B cell (primary cell): ENCODE results near the gene DUT. TPM values are rescaled to one million over a fixed set of nuclear protein-coding genes. Genes with fewer than 3 reads are reported as not detected.

Source experiments
- ATAC-seq: fragments of 200-7000 bp; cut with Tn5 transposase; one replicate; pipeline ENCODE4 v1.10.0; 2021; ENCODE audit warnings: low read depth, mild to moderate bottlenecking, moderate number of reproducible peaks, moderate library complexity
- CTCF ChIA-PET: fragments of 350-600 bp; sonication (Branson Sonifier 250); formaldehyde crosslinking; loops from one replicate; lab custom pipeline; 2021; ENCODE audit warnings: antibody characterized with exemption, inconsistent platforms; lab: Charles Lee
- POLR2A ChIA-PET: fragments of 350-600 bp; sonication (Branson Sonifier 250); formaldehyde crosslinking; loops from one replicate; lab custom pipeline; 2021; ENCODE audit warnings: antibody characterized with exemption; lab: Charles Lee
- DNase-seq: peaks from one replicate; pipeline ENCODE4 v3.0.0; 2013
- H2AFZ ChIP-seq: 2 replicates; pipeline ENCODE4 v1.6.1; 2012; ENCODE audit warnings: mild to moderate bottlenecking, low read depth, low read length; ENCODE audit not compliant: insufficient read depth, poor library complexity, severe bottlenecking
- H3K27ac ChIP-seq, 2 donors: 1 replicate in 1 of 2; 2 replicates in 1 of 2; pipeline ENCODE4 v1.5.1; 2012 to 2013; ENCODE audit warnings: low read length in 2 of 2, mild to moderate bottlenecking in 2 of 2, moderate library complexity in 1 of 2
- H3K27me3 ChIP-seq, 4 experiments: fragments of 200-600 bp in 1 of 4; sonication (generic) in 1 of 4; replicated peaks in 1 of 4; 1 replicate in 2 of 4; 2 replicates in 2 of 4; pipeline versions ENCODE4 v1.6.1 to v1.7.0; 2013 to 2016; ENCODE audit warnings: low read length in 3 of 4, mild to moderate bottlenecking in 2 of 4, mixed read lengths in 1 of 4, moderate library complexity in 1 of 4; ENCODE audit not compliant: insufficient read depth in 4 of 4, control insufficient read depth in 3 of 4; ENCODE audit errors: control extremely low read depth in 1 of 4
- H3K36me3 ChIP-seq, 2 experiments: replicated peaks in 1 of 2; 1 replicate in 1 of 2; 2 replicates in 1 of 2; pipeline versions ENCODE4 v1.6.1 to v1.7.1; 2013; ENCODE audit warnings: low read length in 1 of 2; ENCODE audit not compliant: insufficient read depth in 2 of 2, control insufficient read depth in 1 of 2; ENCODE audit errors: control extremely low read depth in 1 of 2, extremely low read depth in 1 of 2
- H3K4me1 ChIP-seq, 2 donors: fragments of 200-600 bp in 1 of 2; sonication (generic) in 1 of 2; 1 replicate in 1 of 2; 2 replicates in 1 of 2; pipeline versions ENCODE4 v1.5.1 to v1.6.1; 2013 to 2017; ENCODE audit warnings: low read length in 2 of 2; ENCODE audit not compliant: control insufficient read depth in 2 of 2, insufficient read depth in 2 of 2
- H3K4me2 ChIP-seq: replicated peaks from 2 replicates; pipeline ENCODE3; 2012; ENCODE audit warnings: mild to moderate bottlenecking, low read depth, low read length; ENCODE audit not compliant: poor library complexity, severe bottlenecking
- H3K4me3 ChIP-seq, 5 experiments: fragments of 200-600 bp in 1 of 5; sonication (generic) in 1 of 5; 1 replicate in 3 of 5; 2 replicates in 2 of 5; pipeline versions ENCODE4 v1.5.1 to v1.7.0; 2011 to 2016; ENCODE audit warnings: low read length in 4 of 5, mild to moderate bottlenecking in 4 of 5, low read depth in 2 of 5, control low read depth in 1 of 5, moderate library complexity in 1 of 5; ENCODE audit not compliant: insufficient read depth in 1 of 5; ENCODE audit errors: control extremely low read depth in 1 of 5, extremely low read depth in 1 of 5
- H3K79me2 ChIP-seq: fragments of 200-600 bp; sonication (generic); one replicate; pipeline ENCODE4 v1.6.0; 2016; ENCODE audit warnings: low read length; ENCODE audit not compliant: control insufficient read depth, insufficient read depth
- H3K9ac ChIP-seq: fragments of 200-600 bp; sonication (generic); 2 replicates; pipeline ENCODE4 v1.6.1; 2017; ENCODE audit warnings: mild to moderate bottlenecking, low read length, moderate library complexity
- H3K9me3 ChIP-seq, 3 donors: one replicate each; pipeline versions ENCODE4 v1.6.1 to v1.7.1; 2013; ENCODE audit warnings: low read length in 2 of 3; ENCODE audit not compliant: control insufficient read depth in 2 of 3, insufficient read depth in 1 of 3; ENCODE audit errors: control extremely low read depth in 1 of 3
- H4K20me1 ChIP-seq: 2 replicates; pipeline ENCODE4 v1.6.0; 2012; ENCODE audit warnings: mild to moderate bottlenecking, low read length; ENCODE audit not compliant: insufficient read depth, control insufficient read depth, poor library complexity, severe bottlenecking
- H3K27ac Mint-ChIP-seq: one replicate; pipeline ENCODE4 v1.8.0; 2021; ENCODE audit warnings: mixed read lengths
- H3K27me3 Mint-ChIP-seq: one replicate; pipeline ENCODE4 v1.8.0; 2021; ENCODE audit warnings: mixed read lengths
- H3K4me1 Mint-ChIP-seq: one replicate; pipeline ENCODE4 v1.8.0; 2021; ENCODE audit warnings: mixed read lengths
- H3K4me3 Mint-ChIP-seq: one replicate; pipeline ENCODE4 v1.8.0; 2021; ENCODE audit warnings: mixed read lengths
- H3K9me3 Mint-ChIP-seq: one replicate; pipeline ENCODE4 v1.8.0; 2022; ENCODE audit warnings: mixed read lengths; ENCODE audit not compliant: insufficient read depth
- EZH2 ChIP-seq: IDR thresholded peaks from 2 replicates; pipeline ENCODE4 v1.6.1; 2012; ENCODE audit warnings: borderline replicate concordance, low read depth, mild to moderate bottlenecking, moderate library complexity, low read length; ENCODE audit not compliant: insufficient read depth, poor library complexity, severe bottlenecking
- WGBS: methylation state at CpG from one replicate; pipeline ENCODE4 v1.1.5; 2013; ENCODE audit warnings: missing lambda C conversion rate; ENCODE audit not compliant: insufficient coverage; 5-methylcytosine and 5-hydroxymethylcytosine counted together
- intact Hi-C: fragments of 100-400 bp; cut with micrococcal nuclease; formaldehyde crosslinking; loops from one replicate; pipeline ENCODE4 v1.10.0; 2022
- polyA plus RNA-seq: library from polyadenylated mRNA; depleted of rRNA; stranded (reverse); fragments of >200 nt; gene quantifications from 2 replicates; pipeline ENCODE4 v1.2.3, GENCODE V29; 2012
- total RNA-seq, 2 donors: library from RNA; stranded (reverse); fragments of 120-200 nt in 1 of 2; gene quantifications; 1 replicate in 1 of 2; 2 replicates in 1 of 2; pipeline versions ENCODE4 v1.2.3 to v1.2.4, GENCODE V29; 2013 to 2022
- TF ChIP-seq, protein P1 (sequence below): fragments of 200-600 bp; IDR thresholded peaks from one replicate; pipeline ENCODE4 v1.8.0; 2022; ENCODE audit warnings: antibody characterized with exemption, mild to moderate bottlenecking

Gene DUT
- total and polyA plus RNA-seq, 2 donors (not counting 1 experiment from before 2014, with no cell fraction given), result 59.5 to 84.7 TPM

DNA sequence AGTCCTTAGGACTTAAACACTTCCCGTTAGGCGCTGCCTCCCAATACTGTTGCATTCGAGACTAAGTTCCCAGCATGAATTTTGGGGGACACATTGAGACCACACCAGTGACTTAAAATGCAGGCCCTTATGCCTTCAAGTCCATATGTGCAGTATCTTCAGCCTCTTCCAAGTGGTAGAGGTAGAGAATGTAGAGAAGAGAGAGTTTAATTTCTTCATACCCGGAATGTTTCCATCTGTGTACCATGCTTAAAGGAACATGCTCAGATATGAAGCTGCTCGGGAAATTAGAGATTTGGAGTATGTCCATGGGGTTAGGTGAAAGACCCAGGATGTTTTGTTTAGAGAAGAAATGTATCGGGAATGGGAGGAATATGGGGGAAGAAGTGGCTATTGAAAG, 12.6 kb downstream of the DUT start:
- CTCF ChIA-PET, result no interaction called here
- no peak overlapping the region for H3K27ac Mint-ChIP-seq

DNA sequence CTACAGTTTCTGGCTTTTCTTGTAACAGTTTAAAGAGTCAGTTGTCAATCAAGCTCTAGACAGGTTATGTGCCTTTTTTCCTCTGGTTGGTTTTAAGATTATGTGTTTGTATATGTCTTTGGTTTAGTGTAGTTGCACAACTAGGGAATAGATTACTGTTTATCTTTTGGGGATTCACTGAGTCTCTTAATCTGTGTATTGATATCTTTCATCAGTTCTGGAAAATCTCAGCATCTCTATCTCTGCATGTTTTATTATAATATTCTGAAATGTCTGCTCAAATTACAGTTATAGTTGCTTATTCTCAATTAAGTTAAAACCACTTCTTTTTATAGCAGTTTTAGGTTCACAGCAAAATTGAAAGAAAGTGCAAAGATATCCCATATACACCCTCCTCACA, 14.3 kb downstream of the DUT start:
- POLR2A ChIA-PET, result no interaction called here
- Histone ChIP-seq H3K27ac (no peak overlapping the region), H3K9me3 (no peaks in the 10 kb centered on the region), H3K79me2 (no peaks in the 10 kb centered on the region), H3K36me3 (peaks cover 3 to 10% of the 10 kb centered on the region in 2 experiments), H3K9ac (no peak overlapping the region), H2AFZ (no peak overlapping the region), H3K27me3 (no peaks in the 10 kb centered on the region), H3K4me1 (no peaks in the 10 kb centered on the region), H3K4me3 (no peak overlapping the region), H4K20me1 (no peaks in the 10 kb centered on the region), H3K4me2 (no peak overlapping the region)
- ATAC-seq, result no peak
- no peaks in the 10 kb centered on the region for H3K27me3 Mint-ChIP-seq
- no peaks in the 10 kb centered on the region for H3K9me3 Mint-ChIP-seq
- no peak for DNase-seq
- no peak overlapping the region for H3K27ac Mint-ChIP-seq
- no peaks in the 10 kb centered on the region for H3K4me1 Mint-ChIP-seq
- CTCF ChIA-PET, result no interaction called here
- TF ChIP-seq EZH2, result no peak
- TF ChIP-seq, protein P1, sequence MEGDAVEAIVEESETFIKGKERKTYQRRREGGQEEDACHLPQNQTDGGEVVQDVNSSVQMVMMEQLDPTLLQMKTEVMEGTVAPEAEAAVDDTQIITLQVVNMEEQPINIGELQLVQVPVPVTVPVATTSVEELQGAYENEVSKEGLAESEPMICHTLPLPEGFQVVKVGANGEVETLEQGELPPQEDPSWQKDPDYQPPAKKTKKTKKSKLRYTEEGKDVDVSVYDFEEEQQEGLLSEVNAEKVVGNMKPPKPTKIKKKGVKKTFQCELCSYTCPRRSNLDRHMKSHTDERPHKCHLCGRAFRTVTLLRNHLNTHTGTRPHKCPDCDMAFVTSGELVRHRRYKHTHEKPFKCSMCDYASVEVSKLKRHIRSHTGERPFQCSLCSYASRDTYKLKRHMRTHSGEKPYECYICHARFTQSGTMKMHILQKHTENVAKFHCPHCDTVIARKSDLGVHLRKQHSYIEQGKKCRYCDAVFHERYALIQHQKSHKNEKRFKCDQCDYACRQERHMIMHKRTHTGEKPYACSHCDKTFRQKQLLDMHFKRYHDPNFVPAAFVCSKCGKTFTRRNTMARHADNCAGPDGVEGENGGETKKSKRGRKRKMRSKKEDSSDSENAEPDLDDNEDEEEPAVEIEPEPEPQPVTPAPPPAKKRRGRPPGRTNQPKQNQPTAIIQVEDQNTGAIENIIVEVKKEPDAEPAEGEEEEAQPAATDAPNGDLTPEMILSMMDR, result no peak
- H3K4me3 Mint-ChIP-seq, result no peak overlapping the region
- intact Hi-C loops, result no loop called here

More for the DNA sequence above, 12.6 kb downstream of the DUT start:
- Mint-ChIP-seq H3K4me1 (peaks cover 3% of the 10 kb centered on the region), H3K9me3 (no peaks in the 10 kb centered on the region), H3K27me3 (no peaks in the 10 kb centered on the region), H3K4me3 (no peak overlapping the region)
- POLR2A ChIA-PET, result no interaction called here
- no peaks in the 10 kb centered on the region for H3K27me3 ChIP-seq
- intact Hi-C loops, result no loop called here
- H3K9ac ChIP-seq, result no peak overlapping the region
- no peaks in the 10 kb centered on the region for H3K9me3 ChIP-seq
- WGBS, result 100% methylated on average over 6 of the region's 6 CpGs
- DNase-seq, result no peak
- no peaks in the 10 kb centered on the region for H4K20me1 ChIP-seq
- H3K27ac ChIP-seq, result no peak overlapping the region
- no peak overlapping the region for H3K4me2 ChIP-seq
- no peak for ATAC-seq
- H3K4me3 ChIP-seq, result no peak overlapping the region
- TF ChIP-seq, protein P1, result no peak
- TF ChIP-seq EZH2, result no peak
- peaks cover 3 to 10% of the 10 kb centered on the region in 2 experiments for H3K36me3 ChIP-seq
- no peaks in the 10 kb centered on the region for H3K79me2 ChIP-seq
- H2AFZ ChIP-seq, result no peak overlapping the region
- H3K4me1 ChIP-seq, result no peaks in the 10 kb centered on the region
